HG02884 (cell line): ENCODE data around the gene ANKK1.

Experiments
- ATAC-seq: cut with Tn5 transposase; IDR thresholded peaks from one replicate; pipeline ENCODE4 v1.9.1; 2021; ENCODE audit warnings: mild to moderate bottlenecking, moderate library complexity; ENCODE audit not compliant: unreplicated experiment

The ANKK1 gene

GRCh38 chr11:113407163-113407562 lies 19.6 kb downstream of the ANKK1 start:
- no peak for ATAC-seq

GRCh38 chr11:113408206-113408605 lies 20.6 kb downstream of the ANKK1 start:
- no peak for ATAC-seq

- ATAC-seq: no peak
Measured at GRCh38 chr11:113408887-113409286, 21.3 kb downstream of the ANKK1 start.

- no peak for ATAC-seq
Measured at GRCh38 chr11:113409526-113409925, 21.9 kb downstream of the ANKK1 start.

- ATAC-seq: no peak
Measured at GRCh38 chr11:113410414-113411135, 23.0 kb downstream of the ANKK1 start.

- ATAC-seq: no peak
Measured at GRCh38 chr11:113411536-113411935, 24.0 kb downstream of the ANKK1 start.

- ATAC-seq: no peak
Measured at GRCh38 chr11:113412675-113413074, 25.1 kb downstream of the ANKK1 start.

GRCh38 chr11:113415343-113415742 lies 27.8 kb downstream of the ANKK1 start:
- no peak for ATAC-seq

- ATAC-seq: no peak
Measured at GRCh38 chr11:113417428-113417827, 29.8 kb downstream of the ANKK1 start.

- ATAC-seq: no peak
Measured at GRCh38 chr11:113419454-113420003, 31.9 kb downstream of the ANKK1 start.

GRCh38 chr11:113420808-113421207 lies 33.2 kb downstream of the ANKK1 start:
- no peak for ATAC-seq

GRCh38 chr11:113426686-113427085 lies 39.1 kb downstream of the ANKK1 start:
- no peak for ATAC-seq

GRCh38 chr11:113431746-113432145 lies 44.2 kb downstream of the ANKK1 start:
- no peak for ATAC-seq

- ATAC-seq: no peak
Measured at GRCh38 chr11:113435190-113435968, 47.8 kb downstream of the ANKK1 start.

GRCh38 chr11:113436672-113437252 lies 49.2 kb downstream of the ANKK1 start:
- ATAC-seq: no peak

- no peak for ATAC-seq
Measured at GRCh38 chr11:113440816-113441215, 53.2 kb downstream of the ANKK1 start.

- ATAC-seq: no peak
Measured at GRCh38 chr11:113444502-113445123, 57.0 kb downstream of the ANKK1 start.

- no peak for ATAC-seq
Measured at GRCh38 chr11:113446112-113446511, 58.5 kb downstream of the ANKK1 start.

- no peak for ATAC-seq
Measured at GRCh38 chr11:113446938-113447337, 59.4 kb downstream of the ANKK1 start.

- ATAC-seq: no peak
Measured at GRCh38 chr11:113447621-113448315, 60.2 kb downstream of the ANKK1 start.

- ATAC-seq: no peak
Measured at GRCh38 chr11:113448316-113448677, 60.7 kb downstream of the ANKK1 start.
